HG02759 (cell line): ENCODE measurements around the gene CCNF.
A peak's percentile ranks its signal among the peaks of the same experiment; 100 is the strongest.

Experiments used
- ATAC-seq: cut with Tn5 transposase; IDR thresholded peaks from one replicate; pipeline ENCODE4 v1.9.1; 2021; ENCODE audit warnings: mild to moderate bottlenecking, moderate library complexity; ENCODE audit not compliant: unreplicated experiment

The CCNF gene

DNA sequence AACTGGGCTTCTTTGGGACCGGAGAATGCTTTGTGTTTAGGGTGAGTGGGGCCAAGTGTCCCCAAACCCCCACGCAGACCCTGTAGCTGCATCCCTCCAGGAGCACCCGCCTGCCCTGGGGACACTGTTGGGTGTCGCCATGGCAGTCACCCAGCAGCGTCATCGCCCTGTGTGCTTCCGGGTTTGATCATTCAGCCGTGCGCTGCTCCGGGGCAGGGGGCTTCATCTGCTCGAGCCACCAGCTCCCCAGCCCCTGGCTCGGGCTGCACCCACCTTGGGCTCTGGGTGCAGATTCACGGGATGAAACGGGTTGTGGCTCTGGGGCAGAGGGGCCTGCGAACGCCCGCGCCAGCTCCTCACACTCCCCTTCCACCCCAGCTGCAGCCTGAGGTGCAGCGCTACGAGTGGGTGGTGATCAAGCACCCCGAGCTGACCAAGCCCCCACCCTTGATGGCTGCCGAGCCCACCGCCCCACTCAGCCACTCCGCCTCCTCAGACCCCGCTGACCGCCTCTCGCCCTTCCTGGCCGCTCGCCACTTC is 70.7 kb downstream of the CCNF start:
- no peak for ATAC-seq

DNA sequence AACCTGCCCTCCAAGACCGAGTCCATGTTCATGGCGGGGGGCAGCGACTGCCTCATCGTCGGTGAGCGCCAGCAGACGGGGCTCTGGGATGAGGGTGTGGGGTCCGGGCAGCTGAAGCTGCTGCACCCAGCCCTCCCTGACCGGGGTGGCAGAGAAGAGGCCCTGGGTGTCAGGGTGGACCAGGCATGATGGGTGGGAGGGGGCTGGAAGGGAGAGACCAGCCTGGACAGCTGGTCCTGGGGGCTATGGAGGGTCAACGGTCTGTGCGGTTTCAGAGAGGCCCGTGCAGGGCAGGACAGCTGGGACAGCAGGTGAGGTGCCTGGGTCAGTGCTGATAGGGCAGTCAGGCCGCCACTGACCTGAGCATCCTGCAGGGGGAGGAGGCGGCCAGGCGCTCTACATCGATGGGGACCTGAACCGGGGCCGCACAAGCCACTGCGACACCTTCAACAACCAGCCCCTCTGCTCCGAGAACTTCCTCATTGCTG is 71.2 kb downstream of the CCNF start:
- ATAC-seq, result no peak

DNA sequence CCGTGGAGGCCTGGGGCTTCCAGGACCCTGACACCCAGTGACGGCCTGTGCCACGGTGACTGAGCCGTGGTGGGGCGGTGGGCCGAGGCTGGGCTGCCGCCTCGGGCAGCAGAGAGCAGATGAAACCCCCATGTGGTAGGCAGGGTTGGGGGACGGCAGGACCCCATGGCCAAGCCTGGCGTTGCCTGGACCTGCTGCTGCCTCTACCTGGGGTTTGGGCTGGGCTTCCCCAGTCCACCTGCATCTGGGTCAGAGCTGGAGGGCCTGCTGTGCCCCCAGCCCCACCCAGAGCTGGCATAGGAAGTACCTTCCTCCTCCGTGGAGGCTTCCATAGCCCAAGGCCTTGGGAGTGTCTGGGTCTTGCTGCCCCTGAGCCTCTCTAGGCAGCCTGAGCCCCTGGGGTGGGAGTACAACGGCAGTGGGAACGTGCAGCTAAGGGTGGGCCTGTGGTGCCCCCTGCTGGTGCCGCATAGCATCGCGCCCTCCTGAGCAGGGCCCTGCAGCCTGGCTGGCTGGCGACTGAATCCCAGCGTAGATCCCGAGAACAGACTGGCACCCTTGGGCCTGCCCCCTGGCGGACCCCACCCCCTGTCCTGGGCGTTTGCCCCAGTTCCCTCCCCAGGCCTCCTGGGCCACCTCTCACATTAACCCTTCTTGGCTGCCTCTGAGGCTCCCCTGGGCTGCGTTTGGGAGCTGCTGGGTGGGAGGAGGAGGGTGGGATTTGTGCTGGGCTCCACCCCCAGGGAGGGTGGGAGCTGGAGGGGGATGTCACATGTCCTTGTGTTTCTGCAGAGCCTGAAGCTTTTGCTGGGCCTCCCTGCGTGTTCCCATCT is 71.9 kb downstream of the CCNF start:
- no peak for ATAC-seq

DNA sequence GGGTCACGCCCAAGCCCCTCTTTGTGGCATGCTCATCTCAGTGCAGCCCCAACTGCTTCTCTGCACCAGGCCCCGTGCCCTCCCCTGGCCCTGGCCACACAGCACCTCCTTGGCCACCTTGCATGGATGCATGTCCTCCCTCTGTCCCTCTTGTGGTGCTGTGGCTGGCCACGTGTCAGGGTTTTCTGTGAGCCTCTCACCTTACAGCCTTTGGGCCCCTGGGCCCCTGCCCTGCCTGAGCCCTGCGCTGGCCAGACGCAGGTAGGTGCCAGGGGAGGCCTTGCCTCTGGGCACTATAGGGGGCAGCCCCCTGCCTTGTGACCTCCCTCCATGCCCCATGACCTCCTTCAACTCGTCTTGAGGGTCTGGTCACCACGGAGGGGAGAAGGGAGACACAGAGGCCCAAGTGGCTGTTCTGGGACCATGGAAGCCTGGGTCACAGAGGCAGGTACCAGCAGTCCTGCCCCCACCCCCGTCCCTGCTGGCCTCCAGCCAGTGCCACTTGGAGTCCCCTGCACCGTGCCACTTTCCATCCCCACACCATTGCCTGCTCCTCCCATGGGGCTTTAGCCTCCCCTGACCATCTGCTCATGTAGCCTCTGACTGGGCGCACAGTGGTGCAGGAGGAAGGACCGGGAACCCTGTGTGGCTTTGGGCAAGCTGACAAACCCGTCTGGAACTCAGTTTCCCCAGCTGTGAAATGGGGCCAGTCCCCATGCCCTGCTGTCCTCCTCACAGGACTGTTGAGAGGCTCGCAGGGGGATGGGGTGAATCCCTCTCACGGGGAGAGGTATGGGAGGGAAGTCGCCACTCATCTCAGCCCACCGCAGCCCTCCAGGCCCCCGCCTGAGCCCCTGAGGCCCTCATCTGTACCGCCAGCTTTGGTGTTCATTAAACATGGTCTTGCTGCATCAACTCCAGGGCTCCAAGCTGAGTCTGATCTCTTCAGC is 73.0 kb downstream of the CCNF start:
- no peak for ATAC-seq

DNA sequence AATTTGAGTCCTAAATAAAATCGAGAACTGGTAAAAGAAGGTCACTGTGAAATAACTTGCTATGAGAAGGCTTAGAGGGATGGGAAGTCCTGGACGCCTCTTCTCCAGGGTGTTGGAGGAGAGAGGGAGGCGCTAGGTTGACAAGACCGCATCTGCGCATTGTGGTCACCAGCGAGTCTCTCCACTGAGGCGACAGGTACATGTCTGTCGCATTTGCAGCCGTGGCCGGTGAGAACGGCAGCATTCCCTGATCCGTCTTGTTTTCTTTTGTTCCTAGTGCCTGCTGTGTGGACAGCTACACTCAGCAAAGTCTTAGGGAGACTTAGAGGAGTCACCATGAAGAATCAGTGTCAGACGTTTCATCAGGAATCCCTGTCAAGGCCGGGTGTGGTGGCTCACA is 76.4 kb downstream of the CCNF start:
- ATAC-seq, result no peak

DNA sequence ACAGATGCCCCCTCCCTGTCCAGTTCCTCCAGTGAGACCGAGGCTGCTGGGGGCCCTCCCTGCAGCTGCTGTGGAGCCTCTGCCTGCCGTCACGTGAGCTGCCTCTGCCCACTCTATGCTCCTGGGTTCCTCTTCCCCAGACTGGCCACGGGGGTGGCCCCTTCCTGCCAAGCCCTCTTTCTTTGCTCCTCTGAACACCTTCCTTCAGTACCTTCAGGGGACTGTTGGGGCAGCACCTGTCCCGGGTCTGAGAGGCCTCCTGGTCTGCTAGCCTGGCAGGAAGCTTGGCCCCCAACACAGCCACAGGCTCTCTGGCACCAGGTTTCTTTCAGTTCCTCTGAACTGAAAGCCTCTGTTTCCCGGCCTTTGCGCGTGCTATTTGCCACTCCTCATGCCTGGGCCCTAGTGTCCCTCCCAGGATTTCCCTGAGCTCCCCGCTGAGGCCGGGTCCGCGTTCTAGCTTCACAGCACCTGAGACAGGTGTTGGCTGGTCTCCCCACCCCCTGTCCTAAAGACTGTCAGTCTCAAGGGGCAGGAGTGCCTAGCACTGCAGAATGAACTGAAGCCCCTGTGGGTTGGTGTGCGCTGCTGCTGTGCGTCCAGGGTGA is 77.9 kb downstream of the CCNF start:
- peak; percentile 56 for ATAC-seq

DNA sequence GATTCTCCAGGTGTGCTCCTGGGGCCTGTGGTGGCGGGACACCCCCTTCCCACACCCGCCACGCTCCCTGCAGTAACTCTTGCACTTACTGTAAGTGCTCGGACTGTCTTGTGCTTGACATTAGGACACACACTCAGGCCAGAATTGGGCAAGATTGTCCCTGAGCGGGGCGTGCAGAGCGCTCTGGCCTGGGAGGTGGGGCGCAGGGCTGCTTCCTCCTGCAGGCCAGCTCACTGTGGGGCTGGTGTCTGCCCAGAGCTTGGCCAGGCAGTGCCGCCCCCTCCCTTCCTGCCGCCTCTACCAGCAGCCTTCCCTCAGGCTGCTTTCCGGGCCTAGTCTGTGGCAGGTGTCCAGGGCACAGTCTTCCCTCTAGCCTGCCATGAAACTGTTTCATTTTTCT is 78.4 kb downstream of the CCNF start:
- peak; percentile 17 for ATAC-seq
